GM18511 (cell line): ENCODE measurements around the gene FCER1G.
"Not testable (repeated sequence)": the region's sequence is repeated elsewhere in the genome, so short reads cannot be mapped to it uniquely, and the experiment has no call there.

ENCODE experiments used
- ATAC-seq: cut with Tn5 transposase; IDR thresholded peaks from one replicate; pipeline ENCODE4 v1.9.1; 2021; ENCODE audit warnings: mild to moderate bottlenecking, moderate library complexity; ENCODE audit not compliant: unreplicated experiment

The FCER1G gene

DNA sequence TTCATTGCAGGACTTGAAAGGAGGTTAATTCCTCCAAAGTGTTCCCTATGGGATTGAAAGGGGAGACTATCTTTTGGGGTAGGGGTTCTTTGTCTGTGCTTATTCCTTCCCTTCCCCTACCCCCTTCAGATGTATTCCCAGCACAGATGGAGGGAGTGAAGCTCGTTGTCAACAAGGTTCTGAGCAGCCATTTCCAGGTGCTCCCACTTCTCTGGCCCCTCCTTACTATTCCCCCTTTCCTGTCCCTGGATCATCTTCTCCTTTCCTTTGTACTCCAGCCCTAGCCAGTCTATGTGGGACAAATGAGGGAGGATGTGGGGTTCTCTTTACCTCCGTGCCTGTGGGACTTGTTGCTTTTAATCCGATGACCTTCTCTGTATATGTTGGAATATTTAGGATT lies 11.7 kb downstream of the FCER1G start:
- ATAC-seq = no peak

GRCh38 chr1:161227196-161227871 lies 12.2 kb downstream of the FCER1G start:
- ATAC-seq = peak; percentile 41

GRCh38 chr1:161228032-161228431 lies 12.9 kb downstream of the FCER1G start:
- no peak for ATAC-seq

DNA sequence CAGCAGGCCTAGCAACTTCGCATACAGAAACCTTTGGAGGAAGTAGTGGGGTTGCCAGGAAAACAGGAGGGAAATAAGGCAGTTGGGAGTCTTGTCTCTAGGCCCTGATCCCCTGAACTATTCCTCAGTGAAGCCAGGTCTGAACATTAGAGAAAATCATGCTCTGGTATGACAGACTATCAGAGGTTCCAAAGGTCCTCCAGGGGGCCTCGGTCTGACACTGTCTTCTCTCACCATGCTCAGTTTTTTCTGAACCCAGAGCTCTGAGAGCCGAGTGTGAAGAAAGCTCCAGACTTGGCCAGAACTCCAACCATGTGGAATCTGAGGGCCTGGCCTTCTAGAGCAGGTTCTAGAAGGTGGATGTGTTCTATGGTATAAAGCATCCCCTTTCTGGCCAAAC lies 14.8 kb downstream of the FCER1G start:
- ATAC-seq = no peak

GRCh38 chr1:161230762-161231161 lies 15.7 kb downstream of the FCER1G start:
- no peak for ATAC-seq

DNA sequence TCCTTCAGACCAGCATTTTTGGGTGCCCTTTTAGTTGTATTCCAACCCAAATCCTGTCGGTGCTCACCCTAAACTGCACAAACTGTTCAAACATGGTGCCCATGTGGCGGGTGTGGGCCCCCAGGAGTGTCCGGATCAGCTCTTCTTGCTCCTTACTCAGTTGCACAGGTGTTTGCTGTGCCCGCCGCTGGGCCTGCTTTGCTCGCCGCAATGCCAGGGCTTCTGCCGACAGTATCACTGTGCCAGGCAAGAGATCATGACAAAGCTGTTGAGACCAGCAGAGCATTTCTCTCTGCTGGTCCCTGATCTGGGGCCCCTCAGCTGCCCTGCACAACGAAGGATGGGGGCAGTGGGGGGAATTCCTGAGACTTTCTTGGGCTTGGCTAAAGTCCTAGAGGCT lies 18.0 kb downstream of the FCER1G start:
- no peak for ATAC-seq

DNA sequence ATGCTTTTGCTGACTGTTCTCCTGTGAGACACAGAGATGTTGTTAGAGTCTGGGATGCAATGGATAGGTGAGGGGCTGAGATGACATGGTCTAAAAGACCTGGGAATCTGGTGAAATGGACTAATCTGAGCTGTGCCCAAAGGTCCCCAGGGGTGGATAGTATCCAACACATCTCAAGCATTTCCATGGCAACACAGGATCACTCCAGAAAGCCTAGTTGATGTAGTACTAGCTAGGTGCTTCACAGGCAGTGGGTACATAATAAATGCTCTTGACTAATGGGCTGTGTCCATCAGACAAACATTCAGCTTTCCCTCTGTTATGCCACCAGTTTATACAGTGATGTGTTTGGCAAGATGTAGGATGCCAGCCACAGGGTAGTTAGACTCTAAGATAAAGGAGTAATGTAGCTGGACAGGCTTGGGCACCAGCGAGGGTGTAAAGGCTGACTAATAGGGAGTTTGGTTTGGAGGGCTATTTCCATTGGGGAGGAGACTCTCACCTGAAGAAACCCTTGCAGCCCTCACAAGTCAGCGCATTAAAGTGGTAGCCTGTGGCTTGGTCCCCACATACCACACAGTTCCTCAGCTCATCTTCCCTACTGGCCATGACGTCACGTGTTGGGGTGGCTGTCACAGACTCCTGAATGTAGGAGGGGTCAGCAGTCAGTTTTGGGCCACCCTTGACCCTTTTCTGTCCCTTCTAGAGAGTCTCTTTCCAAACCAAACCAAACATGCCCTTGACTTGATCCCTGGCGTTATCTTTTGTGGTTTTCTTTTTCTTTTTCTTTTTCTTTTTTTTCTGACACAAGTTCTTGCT lies 21.1 kb downstream of the FCER1G start:
- ATAC-seq = no peak

- no peak for ATAC-seq
Observed at GRCh38 chr1:161238039-161238473, 23.0 kb downstream of the FCER1G start, which contains the start of gene NR1I3. NR1I3 (minus strand) TSS chr1:161238203; CDS start chr1:161236565, 1,638 bp downstream.

DNA sequence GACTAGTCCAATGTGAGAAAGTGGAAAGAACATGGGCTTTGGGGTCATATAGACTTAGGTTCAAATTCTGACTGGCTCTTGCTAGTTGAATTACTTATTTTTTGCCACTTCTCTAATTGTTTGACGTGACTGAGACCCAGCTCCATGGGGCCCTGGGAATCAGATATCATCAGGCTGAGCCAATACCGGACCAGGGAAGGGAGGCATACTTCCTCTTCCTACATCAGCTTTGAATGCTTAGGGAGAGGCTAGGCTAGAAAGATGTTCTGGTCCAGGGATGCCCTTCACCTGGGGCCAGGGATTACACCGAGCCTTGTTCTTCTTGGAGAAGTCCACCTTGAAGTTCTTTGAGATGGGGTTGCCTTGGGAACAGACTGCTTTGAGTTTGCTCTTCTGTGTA lies 26.6 kb downstream of the FCER1G start:
- ATAC-seq = no peak

DNA sequence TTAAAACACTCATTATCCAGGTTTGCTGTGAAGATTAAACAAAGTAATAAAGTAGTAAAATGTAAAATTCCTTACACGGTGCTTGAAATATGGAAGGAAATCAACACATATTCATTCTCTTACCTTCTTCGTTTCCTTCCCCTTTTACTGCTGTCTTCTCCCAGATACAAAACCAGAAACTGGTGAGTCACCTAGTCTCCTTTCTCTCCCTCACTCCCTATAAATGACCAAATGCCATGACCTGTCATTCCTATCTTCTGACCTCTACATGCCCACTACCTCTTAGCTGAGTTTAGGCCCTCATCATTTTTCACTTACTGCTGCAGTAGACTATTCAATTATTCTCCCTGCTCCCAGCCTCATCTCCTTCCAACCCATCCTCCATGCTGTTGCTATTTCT lies 27.2 kb downstream of the FCER1G start:
- ATAC-seq = no peak

DNA sequence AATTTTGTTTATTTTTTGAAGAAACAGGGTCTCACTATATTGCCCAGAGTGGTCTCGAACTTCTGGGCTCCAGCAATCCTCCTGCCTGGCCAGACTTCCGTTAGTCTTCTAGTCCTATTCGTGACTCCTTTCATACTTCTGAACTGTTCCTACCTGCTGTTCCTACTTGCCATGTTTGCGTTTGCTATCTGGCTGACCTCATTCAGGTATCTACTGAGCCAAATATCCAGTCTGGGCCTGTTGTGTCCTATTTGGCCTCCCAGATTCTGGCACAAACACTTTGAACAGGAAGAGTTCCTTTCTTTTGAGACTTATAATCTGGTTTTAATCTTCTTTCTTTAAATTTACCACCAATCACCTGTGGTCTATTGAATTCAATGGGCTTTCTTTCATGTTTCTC lies 29.8 kb downstream of the FCER1G start:
- no peak for ATAC-seq

DNA sequence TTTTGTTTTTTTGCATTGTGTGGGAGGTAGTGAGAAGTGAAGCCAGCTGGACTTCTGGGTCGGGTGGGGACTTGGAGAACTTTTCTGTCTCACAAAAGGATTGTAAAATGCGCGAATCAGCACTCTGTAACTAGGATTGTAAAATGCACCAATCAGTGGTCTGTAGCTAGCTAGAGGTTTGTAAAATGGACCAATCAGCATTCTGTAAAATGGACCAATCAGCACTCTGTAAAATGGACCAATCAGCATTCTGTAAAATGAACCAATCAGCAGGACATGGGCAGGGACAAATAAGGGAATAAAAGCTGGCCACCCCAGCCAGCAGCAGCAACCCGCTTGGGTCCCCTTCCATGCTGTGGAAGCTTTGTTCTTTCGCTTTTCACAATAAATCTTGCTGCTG lies 35.0 kb downstream of the FCER1G start:
- not testable (repeated sequence) for ATAC-seq

- ATAC-seq = no peak
Observed at GRCh38 chr1:161250829-161251228, 35.7 kb downstream of the FCER1G start.

- no peak for ATAC-seq
Observed at GRCh38 chr1:161251579-161251978, 36.5 kb downstream of the FCER1G start.

DNA sequence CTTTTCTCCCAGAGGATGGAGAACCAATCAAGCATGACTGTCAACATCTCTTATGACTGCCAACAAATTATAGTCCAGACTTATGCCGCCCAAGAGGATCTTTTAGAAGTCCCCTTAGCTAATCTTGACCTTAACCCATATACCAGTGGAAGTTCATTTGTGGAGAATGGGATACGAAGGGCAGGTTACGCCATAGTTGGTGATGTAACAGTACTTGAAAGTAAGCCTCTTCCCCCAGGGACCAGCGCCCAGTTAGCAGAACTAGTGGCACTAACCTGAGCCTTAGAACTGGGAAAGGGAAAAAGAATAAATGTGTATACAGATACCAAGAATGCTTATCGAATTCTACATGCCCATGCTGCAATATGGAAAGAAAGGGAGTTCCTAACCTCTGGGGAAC lies 40.2 kb downstream of the FCER1G start:
- ATAC-seq = not testable (repeated sequence)

DNA sequence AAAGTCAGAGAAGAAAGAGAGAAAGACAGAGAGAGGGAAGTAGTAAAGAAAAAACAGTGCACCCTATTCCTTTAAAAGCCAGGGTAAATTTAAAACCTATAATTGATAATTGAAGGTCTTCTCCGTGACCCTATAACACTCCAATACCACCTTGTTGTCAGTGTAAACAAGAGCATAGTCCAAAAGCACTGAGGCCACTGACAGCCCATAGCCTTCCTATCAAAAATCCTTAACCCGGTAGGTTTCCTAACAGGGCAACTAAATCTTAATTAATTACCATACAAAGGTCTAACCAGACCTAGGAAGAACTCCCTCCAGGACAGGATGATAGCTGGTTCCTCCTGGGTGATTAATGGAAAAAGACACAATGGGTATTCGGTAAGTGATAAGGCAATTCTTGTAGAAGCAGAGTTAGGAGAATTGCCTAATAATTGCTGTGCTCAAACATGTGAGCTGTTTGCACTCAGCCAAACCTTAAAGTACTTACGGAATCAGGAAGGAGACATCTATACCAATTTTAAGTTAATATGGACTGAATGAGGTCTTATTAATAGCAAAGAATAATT lies 40.9 kb downstream of the FCER1G start:
- not testable (repeated sequence) for ATAC-seq

GRCh38 chr1:161257109-161257508 lies 42.0 kb downstream of the FCER1G start:
- not testable (repeated sequence) for ATAC-seq

GRCh38 chr1:161258439-161259344 lies 43.6 kb downstream of the FCER1G start, which contains the start of gene PCP4L1:
PCP4L1 (plus strand) TSS chr1:161258745; CDS start chr1:161258975, 230 bp downstream.
- ATAC-seq = peak; percentile 65

- no peak for ATAC-seq
Observed at GRCh38 chr1:161259345-161259702, 44.2 kb downstream of the FCER1G start.

DNA sequence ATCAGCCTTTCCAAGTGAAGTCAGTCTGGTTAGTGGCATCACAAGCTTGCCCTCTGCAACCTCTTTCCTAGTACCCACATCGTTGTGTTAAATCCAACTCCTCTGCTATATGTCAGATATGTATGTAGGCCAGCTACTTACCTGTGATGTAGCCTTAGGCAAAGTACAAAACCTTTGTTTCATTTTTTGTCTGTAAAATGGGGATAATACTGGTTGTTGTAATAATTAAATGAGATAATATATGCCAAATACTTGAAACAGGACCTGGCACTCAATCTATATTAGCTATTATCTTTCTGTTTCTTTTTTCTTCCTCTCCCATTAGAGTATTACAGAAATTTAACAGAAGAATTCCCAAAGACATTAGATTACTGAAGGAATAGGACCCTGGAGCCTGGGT lies 44.7 kb downstream of the FCER1G start:
- no peak for ATAC-seq
